ENCODE measurements around the gene NARF.

Gene NARF

GRCh38 chr17:82480318-82480717, 21.8 kb downstream of the NARF start:
- DNase-seq = no peak
- Histone ChIP-seq H3K27ac (no peak overlapping the region), H3K9me3 (ENCODE audit: severe bottlenecking) (no peaks in the 10 kb centered on the region), H3K36me3 (peaks cover 99% of the 10 kb centered on the region), H3K4me3 (ENCODE audit: low read depth, low read length) (no peak overlapping the region), H3K27me3 (ENCODE audit: insufficient read depth, low read depth, severe bottlenecking) (no peaks in the 10 kb centered on the region)
- TF ChIP-seq CTCF (IDR thresholded peaks at IDR 0.05; ENCODE audit: low read depth, low read length) = no peak

- Histone ChIP-seq H3K27me3 (ENCODE audit: insufficient read depth, low read depth, severe bottlenecking) (no peaks in the 10 kb centered on the region), H3K9me3 (ENCODE audit: severe bottlenecking) (no peaks in the 10 kb centered on the region), H3K36me3 (peaks cover 99% of the 10 kb centered on the region), H3K4me3 (ENCODE audit: low read depth, low read length) (no peak overlapping the region), H3K27ac (no peak overlapping the region)
- DNase-seq = no peak
- TF ChIP-seq CTCF (IDR thresholded peaks at IDR 0.05; ENCODE audit: low read depth, low read length) = no peak
These were observed 24.7 kb downstream of the NARF start for GRCh38 chr17:82483204-82483660.

- Histone ChIP-seq H3K27ac (no peak overlapping the region), H3K9me3 (ENCODE audit: severe bottlenecking) (no peaks in the 10 kb centered on the region), H3K4me3 (ENCODE audit: low read depth, low read length) (no peak overlapping the region), H3K36me3 (peaks cover 99% of the 10 kb centered on the region), H3K27me3 (ENCODE audit: insufficient read depth, low read depth, severe bottlenecking) (no peaks in the 10 kb centered on the region)
- TF ChIP-seq CTCF (IDR thresholded peaks at IDR 0.05; ENCODE audit: low read depth, low read length) = no peak
- no peak for DNase-seq
These were observed 25.3 kb downstream of the NARF start for GRCh38 chr17:82483836-82484235.

GRCh38 chr17:82486231-82487094, 27.9 kb downstream of the NARF start:
- DNase-seq = no peak
- Histone ChIP-seq H3K27ac (peak overlapping the region; percentile 84), H3K27me3 (ENCODE audit: insufficient read depth, low read depth, severe bottlenecking) (no peaks in the 10 kb centered on the region), H3K4me3 (ENCODE audit: low read depth, low read length) (no peak overlapping the region), H3K9me3 (ENCODE audit: severe bottlenecking) (no peaks in the 10 kb centered on the region), H3K36me3 (peaks cover 82% of the 10 kb centered on the region)
- no peak for TF ChIP-seq CTCF (IDR thresholded peaks at IDR 0.05; ENCODE audit: low read depth, low read length)

GRCh38 chr17:82487910-82488309, 29.4 kb downstream of the NARF start:
- Histone ChIP-seq H3K27ac (peak overlapping the region; percentile 84), H3K4me3 (ENCODE audit: low read depth, low read length) (no peak overlapping the region), H3K9me3 (ENCODE audit: severe bottlenecking) (no peaks in the 10 kb centered on the region), H3K27me3 (ENCODE audit: insufficient read depth, low read depth, severe bottlenecking) (no peaks in the 10 kb centered on the region), H3K36me3 (peaks cover 68% of the 10 kb centered on the region)
- DNase-seq = peak; percentile 86
- no peak for TF ChIP-seq CTCF (IDR thresholded peaks at IDR 0.05; ENCODE audit: low read depth, low read length)
